Upper lobe of left lung (tissue), 4 donors: ENCODE results near the gene CDC34.

Experiments used
- EP300 ChIP-seq, 4 donors: sonication (generic); formaldehyde crosslinking; IDR thresholded peaks; one replicate each; pipeline ENCODE4 v1.5.1; 2017; ENCODE audit warnings: antibody characterized with exemption in 4 of 4, control low read depth in 2 of 4
- POLR2A ChIP-seq, 4 donors: fragments of 450-650 bp; IDR thresholded peaks; one replicate each; pipeline ENCODE4 v1.5.1; 2016 to 2017; ENCODE audit warnings: antibody characterized with exemption in 4 of 4, mild to moderate bottlenecking in 2 of 4
- POLR2AphosphoS5 ChIP-seq, 2 donors: sonication (generic); formaldehyde crosslinking; IDR thresholded peaks; one replicate each; pipeline ENCODE4 v1.5.1; 2017; ENCODE audit warnings: antibody characterized with exemption in 2 of 2
- TF ChIP-seq, protein P1 (sequence below), 6 experiments: fragments of 450-650 bp in 4 of 6; fragments of 200-600 bp in 2 of 6; sonication (generic) in 2 of 6; IDR thresholded peaks; one replicate each; pipeline ENCODE4 v1.5.1; 2016 to 2019; ENCODE audit warnings: antibody characterized with exemption in 6 of 6

DNA sequence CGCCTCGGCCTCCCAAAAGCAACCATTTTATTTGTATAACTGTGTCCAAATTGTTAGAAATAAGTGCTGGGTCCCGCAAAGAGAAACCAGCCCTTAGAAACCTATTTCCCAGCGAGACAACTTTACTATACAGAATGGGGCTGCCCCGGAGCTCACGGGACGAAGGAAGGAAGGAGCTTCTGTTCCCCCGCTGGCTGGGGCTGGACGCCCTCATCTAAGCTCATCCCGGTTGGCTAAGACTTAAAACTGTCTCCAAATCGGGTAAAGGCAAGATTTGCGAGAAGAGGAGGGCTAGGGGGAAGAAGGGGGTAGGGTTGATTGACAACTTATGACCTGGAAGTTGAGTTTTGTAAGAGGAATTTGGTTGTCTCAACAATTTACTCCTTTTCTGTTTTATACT, 28.6 kb downstream of the CDC34 start:
- TF ChIP-seq, protein P1, sequence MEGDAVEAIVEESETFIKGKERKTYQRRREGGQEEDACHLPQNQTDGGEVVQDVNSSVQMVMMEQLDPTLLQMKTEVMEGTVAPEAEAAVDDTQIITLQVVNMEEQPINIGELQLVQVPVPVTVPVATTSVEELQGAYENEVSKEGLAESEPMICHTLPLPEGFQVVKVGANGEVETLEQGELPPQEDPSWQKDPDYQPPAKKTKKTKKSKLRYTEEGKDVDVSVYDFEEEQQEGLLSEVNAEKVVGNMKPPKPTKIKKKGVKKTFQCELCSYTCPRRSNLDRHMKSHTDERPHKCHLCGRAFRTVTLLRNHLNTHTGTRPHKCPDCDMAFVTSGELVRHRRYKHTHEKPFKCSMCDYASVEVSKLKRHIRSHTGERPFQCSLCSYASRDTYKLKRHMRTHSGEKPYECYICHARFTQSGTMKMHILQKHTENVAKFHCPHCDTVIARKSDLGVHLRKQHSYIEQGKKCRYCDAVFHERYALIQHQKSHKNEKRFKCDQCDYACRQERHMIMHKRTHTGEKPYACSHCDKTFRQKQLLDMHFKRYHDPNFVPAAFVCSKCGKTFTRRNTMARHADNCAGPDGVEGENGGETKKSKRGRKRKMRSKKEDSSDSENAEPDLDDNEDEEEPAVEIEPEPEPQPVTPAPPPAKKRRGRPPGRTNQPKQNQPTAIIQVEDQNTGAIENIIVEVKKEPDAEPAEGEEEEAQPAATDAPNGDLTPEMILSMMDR (IDR thresholded peaks at IDR 0.05) = no peak
- TF ChIP-seq POLR2AphosphoS5 (IDR thresholded peaks at IDR 0.05) (no peak), POLR2A (IDR thresholded peaks at IDR 0.05) (no peak), EP300 (IDR thresholded peaks at IDR 0.05) (no peak)
